K562 (cell line): ENCODE measurements around the gene KIF1A. TPM values are rescaled to one million over a fixed set of nuclear protein-coding genes. Genes with fewer than 3 reads are reported as not detected.

Experiments used
- ATAC-seq: fragments of 200-7000 bp; cut with Tn5 transposase; 3 replicates; pipeline ENCODE4 v1.9.1; 2020; ENCODE audit warnings: moderate library complexity
- BruUV-seq: library from RNA; stranded (reverse); fragments of 400-500 nt; replicated peaks from 2 replicates; lab custom pipeline; 2021; lab: Mats Ljungman, UMichigan
- CTCF ChIA-PET: fragments of 300-600 bp; formaldehyde crosslinking; extraction: SDS; loops from one replicate; lab custom pipeline; 2021; ENCODE audit warnings: low intra/inter-chr PET ratio; lab: Yijun Ruan, JAX
- POLR2A ChIA-PET: fragments of 300-600, 350-650 bp; sonication (Branson Sonifier 250); formaldehyde crosslinking; extraction: SDS; loops from one replicate; lab custom pipeline; 2021; ENCODE audit warnings: antibody characterized with exemption, inconsistent platforms; lab: Yijun Ruan, JAX
- DNase-seq, 4 experiments: peaks; one replicate each; pipeline versions ENCODE4 v3.0.0 to v3.0.0-alpha.2; 2011 to 2018; ENCODE audit warnings: low spot score in 3 of 4, mixed read lengths in 3 of 4; ENCODE audit errors: extremely low read depth in 1 of 4
- FAIRE-seq: peaks from 2 replicates; lab custom pipeline; 2011; peaks lifted over from hg19 to GRCh38; lab: Jason Lieb, UNC
- H2AFZ ChIP-seq: 2 replicates; pipeline ENCODE4 v1.6.0; 2011; ENCODE audit warnings: low read depth, low read length, control low read depth, inconsistent platforms
- H3K27ac ChIP-seq: fragments of 200-600 bp; 3 replicates; pipeline ENCODE4 v1.8.0; 2011; ENCODE audit warnings: low read depth, mild to moderate bottlenecking, control low read depth, inconsistent platforms, low read length, moderate library complexity, mixed read lengths; ENCODE audit errors: extremely low read depth
- H3K27me3 ChIP-seq, 2 experiments: fragments of 300-600 bp in 1 of 2; 2 replicates in 1 of 2; 3 replicates in 1 of 2; pipeline versions ENCODE4 v1.6.0 to v1.8.0; 2011; ENCODE audit warnings: inconsistent platforms in 2 of 2, low read length in 2 of 2, mild to moderate bottlenecking in 1 of 2, mixed read lengths in 1 of 2, moderate library complexity in 1 of 2; ENCODE audit not compliant: control insufficient read depth in 2 of 2, insufficient read depth in 2 of 2
- H3K36me3 ChIP-seq: fragments of 300-600 bp; 3 replicates; pipeline ENCODE4 v1.8.0; 2011; ENCODE audit warnings: mild to moderate bottlenecking, low read length, inconsistent platforms; ENCODE audit not compliant: control insufficient read depth, insufficient read depth
- H3K4me1 ChIP-seq, 2 experiments: fragments of 200-600 bp in 1 of 2; replicated peaks in 1 of 2; 2 replicates in 1 of 2; 3 replicates in 1 of 2; pipeline versions ENCODE4 v1.5.1 to v1.8.0; 2011; ENCODE audit warnings: inconsistent platforms in 2 of 2, low read length in 2 of 2, mild to moderate bottlenecking in 1 of 2, mixed read lengths in 1 of 2, moderate library complexity in 1 of 2; ENCODE audit not compliant: control insufficient read depth in 2 of 2, insufficient read depth in 2 of 2
- H3K4me2 ChIP-seq: 2 replicates; pipeline ENCODE4 v1.6.1; 2011; ENCODE audit warnings: low read length, control low read depth, inconsistent platforms, mixed read lengths; ENCODE audit not compliant: insufficient read depth
- H3K4me3 ChIP-seq: fragments of 200-600 bp; sonication (generic), shearing (Covaris generic); 2 replicates; pipeline ENCODE4 v1.5.1; 2016; ENCODE audit warnings: control low read depth, inconsistent platforms
- H3K79me2 ChIP-seq: fragments of 200-600 bp; 3 replicates; pipeline ENCODE4 v1.8.0; 2011; ENCODE audit warnings: low read length, inconsistent platforms; ENCODE audit not compliant: control insufficient read depth, insufficient read depth
- H3K9ac ChIP-seq, 2 experiments: 2 replicates each; pipeline versions ENCODE4 v1.6.0 to v1.6.1; 2011; ENCODE audit warnings: low read depth in 2 of 2, low read length in 2 of 2, control low read depth in 1 of 2, inconsistent platforms in 1 of 2, mild to moderate bottlenecking in 1 of 2, mixed read lengths in 1 of 2; ENCODE audit not compliant: insufficient read depth in 1 of 2
- H3K9me1 ChIP-seq: one replicate; pipeline ENCODE4 v1.6.0; 2011; ENCODE audit warnings: inconsistent platforms, mild to moderate bottlenecking, low read length, moderate library complexity; ENCODE audit not compliant: control insufficient read depth, insufficient read depth
- H3K9me3 ChIP-seq: replicated peaks from 2 replicates; pipeline ENCODE4 v1.5.1; 2011; ENCODE audit warnings: low read depth, low read length, inconsistent platforms; ENCODE audit not compliant: control insufficient read depth, insufficient read depth
- H4K20me1 ChIP-seq: replicated peaks from 2 replicates; pipeline ENCODE4 v1.6.1; 2011; ENCODE audit warnings: low read length, inconsistent platforms, mixed read lengths; ENCODE audit not compliant: control insufficient read depth, insufficient read depth
- CXXC5 ChIP-seq: fragments of 250-450 bp; sonication (Bioruptor Pico); IDR thresholded peaks from 2 replicates; pipeline ENCODE4 v1.8.0; 2022; ENCODE audit warnings: inconsistent platforms, mild to moderate bottlenecking, moderate library complexity
- SP2 ChIP-seq: IDR thresholded peaks from 2 replicates; pipeline ENCODE4 v1.6.1; 2011; ENCODE audit warnings: mild to moderate bottlenecking, low read depth, low read length, moderate library complexity; ENCODE audit not compliant: poor library complexity, severe bottlenecking; ENCODE audit errors: extremely low read depth
- TEAD4 ChIP-seq, 2 experiments: sonication (generic) in 1 of 2; formaldehyde crosslinking in 1 of 2; IDR thresholded peaks; 2 replicates each; pipeline versions ENCODE4 v1.6.1 to v1.8.0; 2012 to 2022; ENCODE audit warnings: borderline replicate concordance in 1 of 2, inconsistent platforms in 1 of 2, low read length in 1 of 2, mild to moderate bottlenecking in 1 of 2, missing genetic modification reagents in 1 of 2
- ZNF124 ChIP-seq: sonication (generic); formaldehyde crosslinking; IDR thresholded peaks from 2 replicates; pipeline ENCODE4 v1.8.1; 2022; ENCODE audit warnings: missing genetic modification reagents
- ZNF23 ChIP-seq: fragments of 250-450 bp; sonication (Bioruptor Pico); IDR thresholded peaks from 2 replicates; pipeline ENCODE4 v1.4.0; 2020; ENCODE audit warnings: mild to moderate bottlenecking
- ZNF347 ChIP-seq: fragments of 450-650 bp; formaldehyde crosslinking; IDR thresholded peaks from 2 replicates; pipeline ENCODE4 v1.4.0; 2020; ENCODE audit warnings: low read depth, mild to moderate bottlenecking, moderate library complexity
- ZNF431 ChIP-seq: sonication (generic); formaldehyde crosslinking; IDR thresholded peaks from 2 replicates; pipeline ENCODE4 v1.8.0; 2022; ENCODE audit warnings: mild to moderate bottlenecking, missing genetic modification reagents
- WGBS: fragments of 100-300 bp; shearing (Covaris generic); methylation state at CpG from one replicate; pipeline ENCODE4 v1.1.6; 2016; ENCODE audit warnings: low coverage, mixed read lengths; ENCODE audit not compliant: insufficient coverage; ENCODE audit errors: missing lambda C conversion rate; 5-methylcytosine and 5-hydroxymethylcytosine counted together
- in situ Hi-C: fragments of 300-500 bp; cut with MboI; formaldehyde crosslinking; loops from 4 replicates; pipeline ENCODE4 v1.15.0; 2018; ENCODE audit warnings: inconsistent platforms, mixed read lengths
- intact Hi-C: fragments of 100-400 bp; cut with micrococcal nuclease; formaldehyde crosslinking; loops from 2 replicates; pipeline ENCODE4 v1.14.2; 2022
- polyA plus RNA-seq, 8 experiments: library from polyadenylated mRNA; depleted of rRNA in 4 of 8; stranded (reverse) in 5 of 8; unstranded in 3 of 8; fragments of >200 nt; fragmentation: Nextera tagmentation in 2 of 8; fragmentation: Illumina TruSeq in 1 of 8; extraction: Ambion mirVana in 2 of 8; extraction: Trizol in 1 of 8; gene quantifications; 2 replicates each; pipeline versions ENCODE4 v1.2.1 to v1.2.3, GENCODE V29; 2011 to 2014; ENCODE audit warnings: inconsistent platforms in 1 of 8, missing spikeins in 1 of 8
- total RNA-seq, 7 experiments: library from RNA; depleted of rRNA in 6 of 7; stranded (reverse); fragments of >200 nt in 6 of 7; fragmentation: Illumina TruSeq in 2 of 7; extraction: Trizol in 2 of 7; gene quantifications; 2 replicates each; pipeline versions ENCODE4 v1.2.1 to v1.2.3, GENCODE V29; 2011 to 2021; ENCODE audit warnings: low replicate concordance in 1 of 7
- TF ChIP-seq, protein P1 (sequence below): conservative IDR thresholded peaks from 2 replicates; pipeline ENCODE4 v1.6.1; 2011; ENCODE audit warnings: low read depth, mild to moderate bottlenecking, low read length; ENCODE audit not compliant: control insufficient read depth
- TF ChIP-seq, protein P2 (sequence below): fragments of 250-450 bp; sonication (Bioruptor Pico); IDR thresholded peaks from 2 replicates; pipeline ENCODE4 v1.8.0; 2022; ENCODE audit warnings: moderate library complexity, mild to moderate bottlenecking, inconsistent platforms

KIF1A gene
- total and polyA plus RNA-seq, 9 of the 15 experiments (the other 6 are each of a cell fraction or from before 2014, with no cell fraction given) = 0.07 to 1.4 (median 0.45) TPM; not detected in 2

- POLR2A ChIA-PET = interaction anchor here (0.7 kb wide), 1 partner anchor 10 kb away, joined by 3 read pairs; no protein-coding TSS in a partner anchor
- Histone ChIP-seq H3K36me3 (no peaks in the 10 kb centered on the region), H3K4me3 (no peak overlapping the region), H3K4me1 (peaks cover 0 to 8% of the 10 kb centered on the region in 2 experiments; a peak in 1 of 5 replicates), H3K79me2 (no peaks in the 10 kb centered on the region), H3K9me3 (no peaks in the 10 kb centered on the region), H3K9me1 (no peaks in the 10 kb centered on the region), H3K9ac (no peak overlapping the region), H3K27ac (no peak overlapping the region), H3K4me2 (no peak overlapping the region), H4K20me1 (no peaks in the 10 kb centered on the region), H2AFZ (no peak overlapping the region), H3K27me3 (peaks cover 0 to 23% of the 10 kb centered on the region in 2 experiments; a peak in 2 of 5 replicates)
- DNase-seq (no peak), ATAC-seq (no peak), FAIRE-seq (no peak)
- intact Hi-C loops = no loop called here
- BruUV-seq = no TSS peak
- 3% methylated on average over 10 of the region's 13 CpGs for WGBS
- TF ChIP-seq, protein P1, sequence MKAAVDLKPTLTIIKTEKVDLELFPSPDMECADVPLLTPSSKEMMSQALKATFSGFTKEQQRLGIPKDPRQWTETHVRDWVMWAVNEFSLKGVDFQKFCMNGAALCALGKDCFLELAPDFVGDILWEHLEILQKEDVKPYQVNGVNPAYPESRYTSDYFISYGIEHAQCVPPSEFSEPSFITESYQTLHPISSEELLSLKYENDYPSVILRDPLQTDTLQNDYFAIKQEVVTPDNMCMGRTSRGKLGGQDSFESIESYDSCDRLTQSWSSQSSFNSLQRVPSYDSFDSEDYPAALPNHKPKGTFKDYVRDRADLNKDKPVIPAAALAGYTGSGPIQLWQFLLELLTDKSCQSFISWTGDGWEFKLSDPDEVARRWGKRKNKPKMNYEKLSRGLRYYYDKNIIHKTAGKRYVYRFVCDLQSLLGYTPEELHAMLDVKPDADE = no peak
- no peak for TF ChIP-seq ZNF431 (CRISPR knock-in tag)
- in situ Hi-C loops = no loop called here
- CTCF ChIA-PET = no interaction called here
These were observed 31.0 kb downstream of the KIF1A start for GRCh38 chr2:240789051-240789453.

DNA sequence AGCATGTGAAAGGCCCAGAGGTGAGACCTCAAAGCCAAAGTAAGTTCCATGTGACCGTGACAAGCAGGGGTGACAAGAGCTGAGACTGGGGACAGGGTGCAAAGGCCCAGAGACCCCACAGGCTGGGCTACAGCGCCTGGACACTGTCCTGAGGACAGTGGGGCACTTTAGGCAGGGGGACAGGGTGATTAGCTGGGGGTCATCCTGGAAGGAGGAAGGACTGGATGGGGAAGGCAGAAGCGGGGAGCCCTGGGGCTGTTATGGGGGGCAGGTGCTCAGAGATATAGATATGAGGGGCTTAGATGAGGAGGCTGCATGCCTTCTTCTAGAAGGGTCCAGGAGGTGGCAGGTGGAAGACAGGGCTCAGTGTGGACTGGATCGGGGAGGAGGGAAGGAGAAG, 31.5 kb downstream of the KIF1A start:
- Histone ChIP-seq H2AFZ (no peak overlapping the region), H3K36me3 (no peaks in the 10 kb centered on the region), H3K4me3 (no peak overlapping the region), H3K79me2 (no peaks in the 10 kb centered on the region), H3K4me2 (no peak overlapping the region), H3K9me1 (no peaks in the 10 kb centered on the region), H3K27ac (no peak overlapping the region), H3K9me3 (no peaks in the 10 kb centered on the region), H3K4me1 (peaks cover 0 to 8% of the 10 kb centered on the region in 2 experiments; a peak in 1 of 5 replicates), H3K27me3 (peaks cover 0 to 18% of the 10 kb centered on the region in 2 experiments; a peak in 2 of 5 replicates), H3K9ac (no peak overlapping the region), H4K20me1 (no peaks in the 10 kb centered on the region)
- no peak for TF ChIP-seq ZNF23 (CRISPR knock-in tag)
- TF ChIP-seq ZNF347 = no peak
- TF ChIP-seq, protein P2, sequence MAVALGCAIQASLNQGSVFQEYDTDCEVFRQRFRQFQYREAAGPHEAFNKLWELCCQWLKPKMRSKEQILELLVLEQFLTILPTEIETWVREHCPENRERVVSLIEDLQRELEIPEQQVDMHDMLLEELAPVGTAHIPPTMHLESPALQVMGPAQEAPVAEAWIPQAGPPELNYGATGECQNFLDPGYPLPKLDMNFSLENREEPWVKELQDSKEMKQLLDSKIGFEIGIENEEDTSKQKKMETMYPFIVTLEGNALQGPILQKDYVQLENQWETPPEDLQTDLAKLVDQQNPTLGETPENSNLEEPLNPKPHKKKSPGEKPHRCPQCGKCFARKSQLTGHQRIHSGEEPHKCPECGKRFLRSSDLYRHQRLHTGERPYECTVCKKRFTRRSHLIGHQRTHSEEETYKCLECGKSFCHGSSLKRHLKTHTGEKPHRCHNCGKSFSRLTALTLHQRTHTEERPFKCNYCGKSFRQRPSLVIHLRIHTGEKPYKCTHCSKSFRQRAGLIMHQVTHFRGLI (CRISPR knock-in tag) = no peak
- no peak for TF ChIP-seq SP2
- no peak for TF ChIP-seq CXXC5 (CRISPR knock-in tag)
- no peak for TF ChIP-seq TEAD4 (IDR thresholded peaks at IDR 0.05; ENCODE audit: low read length)
- TF ChIP-seq TEAD4 (CRISPR knock-in tag; IDR thresholded peaks at IDR 0.05; ENCODE audit: borderline replicate concordance) = no peak
- TF ChIP-seq ZNF124 (CRISPR knock-in tag) = no peak
- no peak for DNase-seq
- WGBS = 6% methylated on average over 2 of the region's 4 CpGs
- POLR2A ChIA-PET = interaction anchor here (0.7 kb wide), 1 partner anchor 10 kb away, joined by 3 read pairs; no protein-coding TSS in a partner anchor
- CTCF ChIA-PET = no interaction called here
- no peak for FAIRE-seq
- intact Hi-C loops = no loop called here
- no TSS peak for BruUV-seq
- ATAC-seq = no peak
- in situ Hi-C loops = no loop called here
